ENCODE data around the gene PER1. TPM values are rescaled to one million over a fixed set of nuclear protein-coding genes. Genes with fewer than 3 reads are reported as not detected.

Gene PER1
- total RNA-seq, 1 donor from 2014 or later: 215 TPM

- H3K4me3 ChIP-seq: no peak overlapping the region
- no peaks in the 10 kb centered on the region for H3K27me3 ChIP-seq
- TF ChIP-seq POLR2AphosphoS5 (IDR thresholded peaks at IDR 0.05; ENCODE audit: insufficient read depth in 1 of 2, low read depth in 1 of 2): no peak
- no peak for TF ChIP-seq POLR2A (IDR thresholded peaks at IDR 0.05)
- no peak for TF ChIP-seq CTCF (IDR thresholded peaks at IDR 0.05)
- H3K27ac ChIP-seq: peak overlapping the region; percentile 100
- no peak for DNase-seq (ENCODE audit: extremely low spot score in 2 of 2)
- H3K4me1 ChIP-seq: peaks cover 41% of the 10 kb centered on the region
- intact Hi-C loops (cut with DNase I): no loop called here
- H3K36me3 ChIP-seq: no peaks in the 10 kb centered on the region
- H3K9me3 ChIP-seq: no peaks in the 10 kb centered on the region
Measured at GRCh38 chr17:8164815-8165131, 12.6 kb upstream of the PER1 start.

- Histone ChIP-seq H3K4me3 (peak overlapping the region in 1 of 2 donors; percentile 81), H3K27ac (peak overlapping the region; percentile 100)
- intact Hi-C loops (cut with DNase I): no loop called here
Measured at GRCh38 chr17:8163978-8164814, 12.0 kb upstream of the PER1 start.

GRCh38 chr17:8162997-8163977, 11.1 kb upstream of the PER1 start:
- H3K27me3 ChIP-seq: no peaks in the 10 kb centered on the region
- intact Hi-C loops (cut with DNase I): no loop called here
- H3K27ac ChIP-seq: peak overlapping the region; percentile 100
- H3K4me1 ChIP-seq: peaks cover 54% of the 10 kb centered on the region
- TF ChIP-seq POLR2AphosphoS5 (IDR thresholded peaks at IDR 0.05; ENCODE audit: insufficient read depth in 1 of 2, low read depth in 1 of 2): peak in 1 of 2 donors; percentile 8
- TF ChIP-seq CTCF (IDR thresholded peaks at IDR 0.05): no peak
- H3K4me3 ChIP-seq: peak overlapping the region; percentile 81
- peaks cover 0 to 5% of the 10 kb centered on the region in 2 donors for H3K36me3 ChIP-seq
- peak in 1 of 2 donors; percentile 92 for DNase-seq (ENCODE audit: extremely low spot score in 2 of 2)
- no peaks in the 10 kb centered on the region for H3K9me3 ChIP-seq

More at GRCh38 chr17:8163978-8164814, 12.0 kb upstream of the PER1 start:
- H3K4me1 ChIP-seq: peaks cover 47% of the 10 kb centered on the region
- H3K27me3 ChIP-seq: no peaks in the 10 kb centered on the region
- peak in 1 of 2 donors; percentile 91 for DNase-seq (ENCODE audit: extremely low spot score in 2 of 2)
- TF ChIP-seq POLR2AphosphoS5 (IDR thresholded peaks at IDR 0.05; ENCODE audit: insufficient read depth in 1 of 2, low read depth in 1 of 2) (peak; percentile 60 to 71), CTCF (IDR thresholded peaks at IDR 0.05) (no peak), POLR2A (IDR thresholded peaks at IDR 0.05) (no peak)
- H3K36me3 ChIP-seq: peaks cover 0 to 4% of the 10 kb centered on the region in 2 donors
- no peaks in the 10 kb centered on the region for H3K9me3 ChIP-seq

GRCh38 chr17:8162233-8162996, 10.2 kb upstream of the PER1 start, which contains the start of gene VAMP2:
Gene VAMP2, minus strand, starts transcription at chr17:8162948. Its CDS starts 69 bp downstream, at chr17:8162879.
- H3K27ac ChIP-seq: peak within 1 kb of the TSS; percentile 100

More at GRCh38 chr17:8162233-8162996, 10.2 kb upstream of the PER1 start, which contains the start of gene VAMP2:
- peaks cover 0 to 5% of the 10 kb centered on the region in 2 donors for H3K36me3 ChIP-seq
- TF ChIP-seq POLR2A (IDR thresholded peaks at IDR 0.05) (peak in 1 of 2 donors; percentile 93), CTCF (IDR thresholded peaks at IDR 0.05) (no peak), POLR2AphosphoS5 (IDR thresholded peaks at IDR 0.05; ENCODE audit: insufficient read depth in 1 of 2, low read depth in 1 of 2) (peak in 1 of 2 donors; percentile 46)
- intact Hi-C loops (cut with DNase I): no loop called here
- DNase-seq (ENCODE audit: extremely low spot score in 2 of 2): peak in 1 of 2 donors; percentile 87
- H3K4me3 ChIP-seq: peak within 1 kb of the TSS; percentile 81
- H3K9me3 ChIP-seq: no peaks in the 10 kb centered on the region
- H3K4me1 ChIP-seq: peaks cover 56% of the 10 kb centered on the region
- no peaks in the 10 kb centered on the region for H3K27me3 ChIP-seq

Data from vagina (tissue), 2 donors.